ENCODE data around the gene PLEKHA7. TPM values are rescaled to one million over a fixed set of nuclear protein-coding genes. Genes with fewer than 3 reads are reported as not detected.

The PLEKHA7 gene
- total and polyA plus RNA-seq, 4 donors: 13.3 to 31.8 (median 21.5) TPM

DNA sequence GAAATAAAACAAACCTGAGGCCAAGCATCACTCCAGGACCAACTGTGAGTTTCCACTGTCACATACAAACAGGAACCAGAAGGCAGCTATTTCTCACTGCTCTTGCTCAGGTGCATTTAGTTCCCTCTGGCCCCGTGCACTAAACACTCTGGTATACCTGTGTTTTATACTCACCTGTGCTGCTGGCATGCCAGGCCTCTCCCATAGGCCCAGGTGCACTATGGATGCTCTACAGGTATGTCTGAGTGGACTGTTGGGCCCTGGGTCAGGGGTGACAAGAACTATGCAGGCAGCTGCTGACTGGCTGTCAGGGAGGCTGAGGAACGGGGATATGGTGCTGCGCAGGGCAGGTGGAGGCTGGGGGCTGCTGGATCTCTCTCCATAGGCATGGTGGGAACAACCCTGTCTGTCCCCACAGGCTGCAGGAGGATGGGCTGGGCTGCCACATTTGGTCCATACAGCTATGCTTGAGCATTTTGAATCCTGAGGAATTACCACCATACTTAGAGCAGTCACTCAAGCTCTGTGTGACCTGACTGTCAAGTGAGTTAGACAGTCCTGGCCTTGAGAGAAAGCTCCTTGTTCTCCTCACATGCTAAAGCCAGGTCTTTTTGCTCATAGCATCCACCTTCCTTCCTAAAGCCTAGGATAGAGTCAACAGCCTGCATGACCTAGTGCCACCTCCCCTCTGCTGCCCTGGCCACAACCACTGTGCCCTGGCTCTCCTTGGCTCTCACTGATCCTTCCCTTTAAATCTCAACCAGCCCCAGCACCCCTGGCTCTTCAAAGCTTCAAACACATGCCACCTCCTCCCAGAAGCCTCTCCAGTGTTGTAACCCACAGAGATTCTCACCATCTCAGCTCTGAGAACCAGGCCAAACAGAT is 202.8 kb downstream of the PLEKHA7 start:
- H3K4me3 ChIP-seq: no peak overlapping the region
- H3K9ac ChIP-seq (ENCODE audit: insufficient read depth in 1 of 2, low read length in 2 of 2): no peak overlapping the region
- no peaks in the 10 kb centered on the region for H3K9me3 ChIP-seq (ENCODE audit: control insufficient read depth in 4 of 4, insufficient read depth in 3 of 4, low read length in 3 of 4)
- no peaks in the 10 kb centered on the region for H3K27me3 ChIP-seq (ENCODE audit: control insufficient read depth in 3 of 3, insufficient read depth in 3 of 3, low read length in 2 of 3)
- H3K27ac ChIP-seq (ENCODE audit: low read depth in 1 of 2, low read length in 1 of 2): no peak overlapping the region
- 88 to 93% methylated on average over 3 of the region's 3 CpGs for WGBS, 2 donors
- ATAC-seq (ENCODE audit: insufficient read depth, low FRiP score): no peak
- peaks cover 3 to 25% (median 7%) of the 10 kb centered on the region in 5 donors for H3K4me1 ChIP-seq (ENCODE audit: control insufficient read depth in 5 of 5, insufficient read depth in 5 of 5, low read length in 5 of 5)
- TF ChIP-seq, protein P1, sequence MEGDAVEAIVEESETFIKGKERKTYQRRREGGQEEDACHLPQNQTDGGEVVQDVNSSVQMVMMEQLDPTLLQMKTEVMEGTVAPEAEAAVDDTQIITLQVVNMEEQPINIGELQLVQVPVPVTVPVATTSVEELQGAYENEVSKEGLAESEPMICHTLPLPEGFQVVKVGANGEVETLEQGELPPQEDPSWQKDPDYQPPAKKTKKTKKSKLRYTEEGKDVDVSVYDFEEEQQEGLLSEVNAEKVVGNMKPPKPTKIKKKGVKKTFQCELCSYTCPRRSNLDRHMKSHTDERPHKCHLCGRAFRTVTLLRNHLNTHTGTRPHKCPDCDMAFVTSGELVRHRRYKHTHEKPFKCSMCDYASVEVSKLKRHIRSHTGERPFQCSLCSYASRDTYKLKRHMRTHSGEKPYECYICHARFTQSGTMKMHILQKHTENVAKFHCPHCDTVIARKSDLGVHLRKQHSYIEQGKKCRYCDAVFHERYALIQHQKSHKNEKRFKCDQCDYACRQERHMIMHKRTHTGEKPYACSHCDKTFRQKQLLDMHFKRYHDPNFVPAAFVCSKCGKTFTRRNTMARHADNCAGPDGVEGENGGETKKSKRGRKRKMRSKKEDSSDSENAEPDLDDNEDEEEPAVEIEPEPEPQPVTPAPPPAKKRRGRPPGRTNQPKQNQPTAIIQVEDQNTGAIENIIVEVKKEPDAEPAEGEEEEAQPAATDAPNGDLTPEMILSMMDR (IDR thresholded peaks at IDR 0.05; ENCODE audit: control extremely low read depth, extremely low read depth): no peak
- DNase-seq: no peak
- H3K36me3 ChIP-seq (ENCODE audit: control insufficient read depth in 4 of 4, insufficient read depth in 4 of 4, low read length in 4 of 4): peaks cover 0 to 8% (median 0%) of the 10 kb centered on the region in 4 donors

DNA sequence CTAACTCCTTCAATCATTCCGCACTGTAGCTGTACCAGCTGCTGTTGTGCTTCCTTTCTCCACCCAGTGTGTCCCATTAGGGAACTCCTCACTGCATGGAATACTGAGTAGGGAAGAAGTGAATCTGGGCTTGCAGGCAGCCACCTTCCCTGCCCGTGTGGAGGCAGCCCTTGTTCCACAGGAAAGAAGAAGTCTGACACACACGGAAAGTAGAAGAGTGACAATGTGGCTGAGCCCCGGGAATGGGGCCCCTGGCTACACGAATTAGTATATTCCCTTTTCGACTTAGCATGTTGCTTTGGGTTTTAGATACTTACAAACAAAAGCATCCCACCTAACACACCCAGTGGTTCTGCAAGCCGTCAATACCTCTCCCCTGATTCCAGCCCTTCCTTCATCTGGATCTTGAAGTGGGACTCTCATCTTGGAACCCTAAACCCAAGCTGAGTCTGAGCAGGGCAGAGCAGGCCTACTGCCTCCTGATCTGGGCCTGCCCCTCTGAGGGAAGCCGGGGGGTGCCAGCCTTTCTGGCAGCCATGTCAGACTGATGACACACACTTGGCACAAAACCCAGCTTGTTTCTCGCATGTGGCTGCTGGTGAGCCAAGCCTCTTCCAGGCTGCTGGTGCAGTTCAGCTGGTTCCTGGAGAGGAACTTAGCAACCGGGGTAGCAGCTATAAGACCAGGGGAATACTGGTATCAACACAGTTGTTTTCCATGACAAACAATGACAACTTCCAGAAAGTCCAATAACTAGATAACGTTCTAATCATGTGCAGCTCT is 204.1 kb downstream of the PLEKHA7 start:
- ATAC-seq (ENCODE audit: insufficient read depth, low FRiP score) (no peak), DNase-seq (peak in 1 of 3 donors; percentile 32)
- Histone ChIP-seq H3K27ac (ENCODE audit: low read depth in 1 of 2, low read length in 1 of 2) (peak overlapping the region in 1 of 2 donors; percentile 39), H3K4me3 (no peak overlapping the region), H3K36me3 (ENCODE audit: control insufficient read depth in 4 of 4, insufficient read depth in 4 of 4, low read length in 4 of 4) (peaks cover 0 to 6% (median 0%) of the 10 kb centered on the region in 4 donors), H3K9me3 (ENCODE audit: control insufficient read depth in 4 of 4, insufficient read depth in 3 of 4, low read length in 3 of 4) (no peaks in the 10 kb centered on the region), H3K4me1 (ENCODE audit: control insufficient read depth in 5 of 5, insufficient read depth in 5 of 5, low read length in 5 of 5) (peaks cover 3 to 28% (median 12%) of the 10 kb centered on the region in 5 donors), H3K9ac (ENCODE audit: insufficient read depth in 1 of 2, low read length in 2 of 2) (no peak overlapping the region), H3K27me3 (ENCODE audit: control insufficient read depth in 3 of 3, insufficient read depth in 3 of 3, low read length in 2 of 3) (no peaks in the 10 kb centered on the region)
- 50 to 68% methylated on average over 11 of the region's 11 CpGs for WGBS, 2 donors
- TF ChIP-seq, protein P1 (IDR thresholded peaks at IDR 0.05; ENCODE audit: control extremely low read depth, extremely low read depth): no peak

DNA sequence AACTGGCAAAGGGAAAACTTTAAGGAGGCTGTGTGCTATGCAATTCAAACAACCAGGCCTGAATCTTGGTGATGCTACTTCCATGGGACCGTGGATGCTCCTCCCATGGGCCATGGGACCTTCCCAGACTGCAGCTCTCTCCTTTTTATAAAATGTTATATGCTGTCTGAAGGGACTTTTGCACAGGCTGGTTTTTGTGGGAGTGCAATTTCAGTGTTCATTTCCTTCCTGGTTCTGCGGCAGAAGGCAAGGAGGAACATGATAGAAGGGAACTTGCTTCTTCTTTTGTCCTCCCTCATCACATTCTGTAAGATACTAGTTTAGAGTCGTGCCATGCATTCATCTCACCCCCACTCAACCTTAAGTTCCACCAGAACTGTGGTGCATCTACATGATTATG is 206.9 kb downstream of the PLEKHA7 start:
- Histone ChIP-seq H3K4me3 (no peak overlapping the region), H3K9ac (ENCODE audit: insufficient read depth in 1 of 2, low read length in 2 of 2) (no peak overlapping the region), H3K9me3 (ENCODE audit: control insufficient read depth in 4 of 4, insufficient read depth in 3 of 4, low read length in 3 of 4) (no peaks in the 10 kb centered on the region), H3K27ac (ENCODE audit: low read depth in 1 of 2, low read length in 1 of 2) (no peak overlapping the region), H3K36me3 (ENCODE audit: control insufficient read depth in 4 of 4, insufficient read depth in 4 of 4, low read length in 4 of 4) (peaks cover 0 to 4% (median 0%) of the 10 kb centered on the region in 4 donors), H3K27me3 (ENCODE audit: control insufficient read depth in 3 of 3, insufficient read depth in 3 of 3, low read length in 2 of 3) (no peaks in the 10 kb centered on the region), H3K4me1 (ENCODE audit: control insufficient read depth in 5 of 5, insufficient read depth in 5 of 5, low read length in 5 of 5) (peaks cover 13 to 36% (median 20%) of the 10 kb centered on the region in 5 donors)
- 29 to 50% methylated on average over 3 of the region's 3 CpGs for WGBS, 2 donors
- TF ChIP-seq, protein P1 (IDR thresholded peaks at IDR 0.05; ENCODE audit: control extremely low read depth, extremely low read depth): no peak
- DNase-seq: no peak
- ATAC-seq (ENCODE audit: insufficient read depth, low FRiP score): peak; percentile 9

All from lung (tissue), 12 donors.